DOHH2 (cell line): ENCODE data around the gene OXSR1.

Experiments used
- H3F3A ChIP-seq: fragments of 200-600 bp; sonication (generic), shearing (Covaris generic); 2 replicates; pipeline ENCODE4 v1.6.0; 2016; ENCODE audit warnings: antibody characterized with exemption, mild to moderate bottlenecking; ENCODE audit not compliant: control insufficient read depth, insufficient read depth
- H3K27ac ChIP-seq: fragments of 200-600 bp; sonication (generic); 2 replicates; pipeline ENCODE4 v1.5.1; 2014; ENCODE audit warnings: low read depth, mild to moderate bottlenecking, low read length, moderate library complexity
- H3K27me3 ChIP-seq: fragments of 200-600 bp; sonication (generic); 2 replicates; pipeline ENCODE4 v1.6.1; 2014; ENCODE audit warnings: mild to moderate bottlenecking, low read length, mixed read lengths; ENCODE audit not compliant: control insufficient read depth
- H3K36me3 ChIP-seq: fragments of 200-600 bp; sonication (generic); 2 replicates; pipeline ENCODE4 v1.6.1; 2014; ENCODE audit warnings: mild to moderate bottlenecking, low read length, moderate library complexity, mixed read lengths; ENCODE audit not compliant: control insufficient read depth
- H3K4me1 ChIP-seq: fragments of 200-600 bp; sonication (generic); 2 replicates; pipeline ENCODE4 v1.6.1; 2014; ENCODE audit warnings: mild to moderate bottlenecking, low read length, mixed read lengths; ENCODE audit not compliant: control insufficient read depth
- H3K4me2 ChIP-seq: fragments of 200-600 bp; sonication (generic); 2 replicates; pipeline ENCODE4 v1.6.0; 2014; ENCODE audit warnings: mild to moderate bottlenecking, low read length, moderate library complexity
- H3K4me3 ChIP-seq: fragments of 200-600 bp; sonication (generic); 2 replicates; pipeline ENCODE4 v1.5.1; 2014; ENCODE audit warnings: mild to moderate bottlenecking, low read length, mixed read lengths
- H3K79me2 ChIP-seq: fragments of 200-600 bp; sonication (generic); 2 replicates; pipeline ENCODE4 v1.6.1; 2014; ENCODE audit warnings: mild to moderate bottlenecking, low read length, mixed read lengths; ENCODE audit not compliant: control insufficient read depth
- H3K9me2 ChIP-seq: fragments of 200-600 bp; sonication (generic); replicated peaks from 2 replicates; pipeline ENCODE4 v1.6.1; 2014; ENCODE audit warnings: mild to moderate bottlenecking, low read length, mixed read lengths; ENCODE audit not compliant: control insufficient read depth
- H3K9me3 ChIP-seq: fragments of 200-600 bp; sonication (generic); 2 replicates; pipeline ENCODE4 v1.6.1; 2014; ENCODE audit warnings: antibody characterized with exemption, low read length, mixed read lengths; ENCODE audit not compliant: control insufficient read depth, insufficient read depth
- H4K20me1 ChIP-seq: fragments of 200-600 bp; sonication (generic); 2 replicates; pipeline ENCODE4 v1.6.0; 2014; ENCODE audit warnings: low read depth, mild to moderate bottlenecking, antibody characterized with exemption, low read length, moderate library complexity; ENCODE audit not compliant: control insufficient read depth, insufficient read depth
- EZH2phosphoT487 ChIP-seq: fragments of 200-600 bp; sonication (generic); IDR thresholded peaks from 2 replicates; pipeline ENCODE4 v1.6.1; 2017; ENCODE audit warnings: borderline replicate concordance, mild to moderate bottlenecking, antibody characterized with exemption, low read length, moderate library complexity, mixed read lengths
- TF ChIP-seq, protein P1 (sequence below): fragments of 200-600 bp; sonication (generic); IDR thresholded peaks from one replicate; pipeline ENCODE4 v1.5.1; 2014; ENCODE audit warnings: antibody characterized with exemption, mild to moderate bottlenecking, low read depth, low read length; ENCODE audit not compliant: poor library complexity, severe bottlenecking

OXSR1 gene

DNA sequence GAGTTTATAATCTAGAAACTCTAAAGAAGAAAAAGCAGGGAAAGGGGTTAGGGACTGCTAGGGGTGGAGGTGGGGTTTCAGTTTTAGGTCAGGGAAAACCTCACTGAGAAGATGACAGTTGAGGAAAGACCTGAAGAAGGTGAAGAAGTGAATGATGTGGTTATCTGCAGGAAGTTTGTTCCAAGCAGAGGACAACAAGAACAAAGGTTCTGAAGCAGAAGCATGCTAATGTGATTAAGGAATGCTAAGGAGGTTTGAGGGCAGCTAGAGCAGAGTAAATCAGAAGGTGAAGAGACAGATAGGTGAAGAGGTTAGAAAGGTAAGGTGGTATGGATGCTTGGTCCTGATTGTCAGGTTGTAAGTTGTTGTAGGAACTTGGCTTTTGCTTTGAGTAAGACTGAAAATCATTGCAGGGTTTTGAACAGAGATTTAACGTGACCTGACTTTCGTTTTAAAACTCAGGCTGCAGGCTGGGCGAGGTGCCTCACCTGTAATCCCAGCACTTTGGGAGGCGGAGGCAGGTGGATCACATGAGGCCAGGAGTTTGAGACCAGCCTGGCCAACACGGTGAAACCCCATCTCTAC, 8.6 kb downstream of the OXSR1 start:
- H4K20me1 ChIP-seq = peaks cover 11% of the 10 kb centered on the region; the same call in 1 of the 2 replicates
- H3K4me2 ChIP-seq = no peak overlapping the region
- no peaks in the 10 kb centered on the region for H3K27me3 ChIP-seq
- H3F3A ChIP-seq = no peaks in the 10 kb centered on the region
- peaks cover 96% of the 10 kb centered on the region for H3K79me2 ChIP-seq
- peaks cover 4% of the 10 kb centered on the region for H3K4me1 ChIP-seq
- H3K27ac ChIP-seq = no peak overlapping the region
- no peaks in the 10 kb centered on the region for H3K9me2 ChIP-seq
- no peaks in the 10 kb centered on the region for H3K9me3 ChIP-seq
- H3K36me3 ChIP-seq = no peaks in the 10 kb centered on the region
- TF ChIP-seq, protein P1, sequence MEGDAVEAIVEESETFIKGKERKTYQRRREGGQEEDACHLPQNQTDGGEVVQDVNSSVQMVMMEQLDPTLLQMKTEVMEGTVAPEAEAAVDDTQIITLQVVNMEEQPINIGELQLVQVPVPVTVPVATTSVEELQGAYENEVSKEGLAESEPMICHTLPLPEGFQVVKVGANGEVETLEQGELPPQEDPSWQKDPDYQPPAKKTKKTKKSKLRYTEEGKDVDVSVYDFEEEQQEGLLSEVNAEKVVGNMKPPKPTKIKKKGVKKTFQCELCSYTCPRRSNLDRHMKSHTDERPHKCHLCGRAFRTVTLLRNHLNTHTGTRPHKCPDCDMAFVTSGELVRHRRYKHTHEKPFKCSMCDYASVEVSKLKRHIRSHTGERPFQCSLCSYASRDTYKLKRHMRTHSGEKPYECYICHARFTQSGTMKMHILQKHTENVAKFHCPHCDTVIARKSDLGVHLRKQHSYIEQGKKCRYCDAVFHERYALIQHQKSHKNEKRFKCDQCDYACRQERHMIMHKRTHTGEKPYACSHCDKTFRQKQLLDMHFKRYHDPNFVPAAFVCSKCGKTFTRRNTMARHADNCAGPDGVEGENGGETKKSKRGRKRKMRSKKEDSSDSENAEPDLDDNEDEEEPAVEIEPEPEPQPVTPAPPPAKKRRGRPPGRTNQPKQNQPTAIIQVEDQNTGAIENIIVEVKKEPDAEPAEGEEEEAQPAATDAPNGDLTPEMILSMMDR = no peak
- TF ChIP-seq EZH2phosphoT487 = no peak
- H3K4me3 ChIP-seq = no peak overlapping the region

DNA sequence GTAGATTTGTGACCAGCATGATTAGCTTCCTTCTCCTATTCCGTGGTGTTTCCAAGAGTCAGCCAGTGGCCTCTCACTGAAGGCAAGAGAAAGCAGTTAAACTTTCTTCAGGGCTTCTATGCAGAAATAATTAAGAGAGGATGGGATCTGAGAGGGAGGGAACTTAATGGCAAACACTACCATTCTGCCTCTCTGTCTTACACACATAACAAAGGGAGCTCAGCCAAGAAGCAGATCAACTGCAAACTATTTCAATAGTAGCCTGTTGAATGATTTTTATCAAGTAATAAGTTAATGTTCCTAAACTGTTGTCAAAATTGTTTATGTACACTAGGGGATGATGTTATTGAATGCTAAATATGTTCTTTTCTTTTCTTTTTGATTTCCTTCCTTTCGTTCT, 11.8 kb downstream of the OXSR1 start:
- peaks cover under 1% of the 10 kb centered on the region; the same call in 1 of the 2 replicates for H4K20me1 ChIP-seq

DNA sequence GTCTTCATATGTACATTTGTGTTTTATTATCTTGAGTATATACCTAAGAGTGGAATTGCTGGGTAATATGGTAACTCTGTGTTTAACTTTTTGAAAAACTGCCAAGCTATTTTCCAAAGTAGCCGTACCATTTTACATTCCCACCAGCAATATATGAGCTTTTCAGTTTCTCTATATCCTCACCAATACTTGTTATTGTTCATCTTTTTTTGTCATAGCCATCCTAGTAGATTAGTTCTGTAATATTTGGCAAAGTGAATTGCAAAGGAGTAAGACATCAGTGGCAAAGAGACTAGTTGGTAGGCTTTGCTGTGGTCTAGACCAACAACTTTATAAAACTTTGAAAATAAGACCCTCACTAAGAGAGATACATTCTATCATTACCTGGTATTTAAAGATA, 21.4 kb downstream of the OXSR1 start:
- Histone ChIP-seq H3K36me3 (peaks cover 65% of the 10 kb centered on the region), H3K79me2 (peaks cover 12% of the 10 kb centered on the region), H3K4me1 (no peaks in the 10 kb centered on the region), H3K9me2 (no peaks in the 10 kb centered on the region), H3K27me3 (no peaks in the 10 kb centered on the region), H3F3A (no peaks in the 10 kb centered on the region), H3K4me2 (no peak overlapping the region), H3K27ac (no peak overlapping the region), H3K4me3 (no peak overlapping the region), H3K9me3 (no peaks in the 10 kb centered on the region), H4K20me1 (no peaks in the 10 kb centered on the region)
- TF ChIP-seq, protein P1 = no peak
- TF ChIP-seq EZH2phosphoT487 = no peak

More for the DNA sequence above, 11.8 kb downstream of the OXSR1 start:
- no peak overlapping the region for H3K27ac ChIP-seq
- no peak overlapping the region for H3K4me2 ChIP-seq
- H3K36me3 ChIP-seq = no peaks in the 10 kb centered on the region; the same call in 1 of the 2 replicates
- no peaks in the 10 kb centered on the region for H3K4me1 ChIP-seq
- no peak overlapping the region for H3K4me3 ChIP-seq
- H3F3A ChIP-seq = no peaks in the 10 kb centered on the region
- no peaks in the 10 kb centered on the region for H3K27me3 ChIP-seq
- H3K9me3 ChIP-seq = no peaks in the 10 kb centered on the region
- H3K9me2 ChIP-seq = no peaks in the 10 kb centered on the region
- peaks cover 94% of the 10 kb centered on the region for H3K79me2 ChIP-seq
- TF ChIP-seq, protein P1 = no peak
- no peak for TF ChIP-seq EZH2phosphoT487
